ENCODE data around the gene MIPEP.

Gene MIPEP

GRCh38 chr13:23724196-23724970 lies 164.8 kb downstream of the MIPEP start:
- DNase-seq (ENCODE audit: insufficient read length) (no peak), FAIRE-seq (no peak)
- TF ChIP-seq POLR2AphosphoS5 (IDR thresholded peaks at IDR 0.05; ENCODE audit: low read depth, low read length) (no peak), POLR2A (IDR thresholded peaks at IDR 0.05; ENCODE audit: low read depth, low read length) (no peak), TAF1 (IDR thresholded peaks at IDR 0.05; ENCODE audit: borderline replicate concordance, low read depth, low read length) (no peak)

GRCh38 chr13:23723471-23723870 lies 165.7 kb downstream of the MIPEP start:
- no peak for FAIRE-seq

GRCh38 chr13:23722726-23723453 lies 166.3 kb downstream of the MIPEP start:
- DNase-seq (ENCODE audit: insufficient read length) = no peak
- peak; percentile 5 for FAIRE-seq
- TF ChIP-seq POLR2AphosphoS5 (IDR thresholded peaks at IDR 0.05; ENCODE audit: low read depth, low read length) = no peak
- no peak for TF ChIP-seq TAF1 (IDR thresholded peaks at IDR 0.05; ENCODE audit: borderline replicate concordance, low read depth, low read length)
- no peak for TF ChIP-seq POLR2A (IDR thresholded peaks at IDR 0.05; ENCODE audit: low read depth, low read length)

More at GRCh38 chr13:23723471-23723870, 165.7 kb downstream of the MIPEP start:
- DNase-seq (ENCODE audit: insufficient read length) = no peak
- TF ChIP-seq TAF1 (IDR thresholded peaks at IDR 0.05; ENCODE audit: borderline replicate concordance, low read depth, low read length) (no peak), POLR2A (IDR thresholded peaks at IDR 0.05; ENCODE audit: low read depth, low read length) (no peak), POLR2AphosphoS5 (IDR thresholded peaks at IDR 0.05; ENCODE audit: low read depth, low read length) (no peak)

- TF ChIP-seq TAF1 (IDR thresholded peaks at IDR 0.05; ENCODE audit: borderline replicate concordance, low read depth, low read length) (no peak), POLR2AphosphoS5 (IDR thresholded peaks at IDR 0.05; ENCODE audit: low read depth, low read length) (no peak), POLR2A (IDR thresholded peaks at IDR 0.05; ENCODE audit: low read depth, low read length) (no peak)
- no peak for DNase-seq (ENCODE audit: insufficient read length)
- no peak for FAIRE-seq
Observed at GRCh38 chr13:23718996-23719395, 170.2 kb downstream of the MIPEP start.

- no peak for DNase-seq (ENCODE audit: insufficient read length)
- FAIRE-seq = no peak
- no peak for TF ChIP-seq POLR2A (IDR thresholded peaks at IDR 0.05; ENCODE audit: low read depth, low read length)
- TF ChIP-seq TAF1 (IDR thresholded peaks at IDR 0.05; ENCODE audit: borderline replicate concordance, low read depth, low read length) = no peak
- TF ChIP-seq POLR2AphosphoS5 (IDR thresholded peaks at IDR 0.05; ENCODE audit: low read depth, low read length) = no peak
Observed at GRCh38 chr13:23716401-23716800, 172.8 kb downstream of the MIPEP start.

GRCh38 chr13:23715762-23716235 lies 173.4 kb downstream of the MIPEP start:
- DNase-seq (ENCODE audit: insufficient read length) (no peak), FAIRE-seq (no peak)

GRCh38 chr13:23715092-23715761 lies 174.0 kb downstream of the MIPEP start:
- DNase-seq (ENCODE audit: insufficient read length) (no peak), FAIRE-seq (no peak)
- no peak for TF ChIP-seq TAF1 (IDR thresholded peaks at IDR 0.05; ENCODE audit: borderline replicate concordance, low read depth, low read length)
- TF ChIP-seq POLR2A (IDR thresholded peaks at IDR 0.05; ENCODE audit: low read depth, low read length) = no peak
- no peak for TF ChIP-seq POLR2AphosphoS5 (IDR thresholded peaks at IDR 0.05; ENCODE audit: low read depth, low read length)

More at GRCh38 chr13:23715762-23716235, 173.4 kb downstream of the MIPEP start:
- no peak for TF ChIP-seq POLR2AphosphoS5 (IDR thresholded peaks at IDR 0.05; ENCODE audit: low read depth, low read length)
- no peak for TF ChIP-seq TAF1 (IDR thresholded peaks at IDR 0.05; ENCODE audit: borderline replicate concordance, low read depth, low read length)
- TF ChIP-seq POLR2A (IDR thresholded peaks at IDR 0.05; ENCODE audit: low read depth, low read length) = no peak

- no peak for DNase-seq (ENCODE audit: insufficient read length)
- FAIRE-seq = no peak
- TF ChIP-seq POLR2AphosphoS5 (IDR thresholded peaks at IDR 0.05; ENCODE audit: low read depth, low read length) (no peak), TAF1 (IDR thresholded peaks at IDR 0.05; ENCODE audit: borderline replicate concordance, low read depth, low read length) (no peak), POLR2A (IDR thresholded peaks at IDR 0.05; ENCODE audit: low read depth, low read length) (no peak)
Observed at GRCh38 chr13:23714672-23715071, 174.5 kb downstream of the MIPEP start.

- no peak for DNase-seq (ENCODE audit: insufficient read length)
- no peak for TF ChIP-seq POLR2AphosphoS5 (IDR thresholded peaks at IDR 0.05; ENCODE audit: low read depth, low read length)
- no peak for FAIRE-seq
Observed at GRCh38 chr13:23711355-23711754, 177.8 kb downstream of the MIPEP start.

GRCh38 chr13:23710366-23710765 lies 178.8 kb downstream of the MIPEP start:
- TF ChIP-seq POLR2AphosphoS5 (IDR thresholded peaks at IDR 0.05; ENCODE audit: low read depth, low read length) (no peak), TAF1 (IDR thresholded peaks at IDR 0.05; ENCODE audit: borderline replicate concordance, low read depth, low read length) (no peak), POLR2A (IDR thresholded peaks at IDR 0.05; ENCODE audit: low read depth, low read length) (no peak)
- FAIRE-seq (no peak), DNase-seq (ENCODE audit: insufficient read length) (no peak)

GRCh38 chr13:23709536-23709935 lies 179.7 kb downstream of the MIPEP start:
- TF ChIP-seq POLR2AphosphoS5 (IDR thresholded peaks at IDR 0.05; ENCODE audit: low read depth, low read length) (no peak), POLR2A (IDR thresholded peaks at IDR 0.05; ENCODE audit: low read depth, low read length) (no peak), TAF1 (IDR thresholded peaks at IDR 0.05; ENCODE audit: borderline replicate concordance, low read depth, low read length) (no peak)
- no peak for FAIRE-seq

More at GRCh38 chr13:23709536-23709935, 179.7 kb downstream of the MIPEP start:
- no peak for DNase-seq (ENCODE audit: insufficient read length)

Measured in GM12892 (cell line).